Hypothalamus (tissue), 51 donors: ENCODE data around the gene DHFR.
"Not testable (repeated sequence)": the region's sequence is repeated elsewhere in the genome, so short reads cannot be mapped to it uniquely, and the experiment has no call there.

Experiments used
- DNase-seq, 51 donors: peaks; one replicate each; lab custom pipeline; 2025; lab: John Stamatoyannopoulos, UW

DHFR gene

GRCh38 chr5:80600943-80601693 is 53.7 kb downstream of the DHFR start:
- no peak for DNase-seq

GRCh38 chr5:80597500-80597899 is 57.3 kb downstream of the DHFR start:
- DNase-seq, result no peak

GRCh38 chr5:80594810-80595209 is 60.0 kb downstream of the DHFR start:
- DNase-seq, result no peak

GRCh38 chr5:80592761-80593160 is 62.0 kb downstream of the DHFR start:
- no peak for DNase-seq

GRCh38 chr5:80592105-80592504 is 62.7 kb downstream of the DHFR start:
- no peak for DNase-seq

GRCh38 chr5:80591352-80591751 is 63.4 kb downstream of the DHFR start:
- no peak for DNase-seq

GRCh38 chr5:80590766-80591165 is 64.0 kb downstream of the DHFR start:
- DNase-seq, result no peak

- DNase-seq, result no peak
Observed at GRCh38 chr5:80588858-80589540, 65.8 kb downstream of the DHFR start.

- DNase-seq, result no peak
Observed at GRCh38 chr5:80584770-80585169, 70.0 kb downstream of the DHFR start.

- DNase-seq, result not testable (repeated sequence)
Observed at GRCh38 chr5:80580291-80580690, 74.5 kb downstream of the DHFR start.

- DNase-seq, result no peak
Observed at GRCh38 chr5:80579050-80579449, 75.7 kb downstream of the DHFR start.

GRCh38 chr5:80577707-80578106 is 77.1 kb downstream of the DHFR start:
- no peak for DNase-seq

GRCh38 chr5:80576383-80576782 is 78.4 kb downstream of the DHFR start:
- no peak for DNase-seq
